ENCODE results near the gene TXNDC11.
A peak's percentile ranks its signal among the peaks of the same experiment; 100 is the strongest.

Gene TXNDC11

GRCh38 chr16:11697319-11697718, 45.3 kb downstream of the TXNDC11 start:
- FAIRE-seq = no peak

DNA sequence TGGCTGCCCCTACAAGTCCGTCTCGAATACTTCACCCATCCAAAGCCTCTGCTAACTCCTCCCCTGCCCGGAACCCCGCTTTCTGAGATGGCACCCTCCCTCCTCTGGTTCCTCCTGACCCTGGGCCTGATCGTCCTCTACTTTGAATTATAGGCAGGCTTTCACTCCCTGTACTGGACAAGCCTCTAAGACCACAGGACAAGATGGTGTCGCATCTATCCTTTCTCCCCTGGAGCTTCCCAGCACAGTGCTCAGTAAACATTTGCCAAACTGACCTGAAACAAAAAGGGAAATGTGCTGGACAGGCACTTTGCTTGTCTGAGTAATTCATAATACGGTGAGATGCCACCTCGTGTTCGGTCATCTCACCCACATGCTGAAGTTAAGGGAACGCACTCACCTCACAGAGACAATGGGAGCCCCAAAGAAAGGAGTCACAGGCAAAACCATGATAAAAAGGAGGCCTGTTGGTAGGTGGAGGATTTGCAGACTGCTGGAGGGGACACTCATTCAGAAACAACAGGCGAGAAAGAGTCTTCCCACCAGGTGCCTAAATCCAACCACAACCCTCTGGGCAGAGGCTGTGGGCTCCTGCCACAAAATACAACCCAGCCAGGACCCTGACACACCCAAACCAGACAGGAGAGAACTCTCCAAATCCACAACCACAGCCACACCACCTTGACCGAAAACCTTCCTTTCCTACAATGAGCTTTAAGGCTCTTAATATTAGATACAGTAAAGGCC, 46.2 kb downstream of the TXNDC11 start:
- no peak for TF ChIP-seq TAF1 (IDR thresholded peaks at IDR 0.05; ENCODE audit: borderline replicate concordance, low read depth, low read length)
- no peak for TF ChIP-seq POLR2AphosphoS5 (IDR thresholded peaks at IDR 0.05; ENCODE audit: low read depth, low read length)
- TF ChIP-seq POLR2A (IDR thresholded peaks at IDR 0.05; ENCODE audit: low read depth, low read length) = no peak
- DNase-seq (ENCODE audit: insufficient read length) (no peak), FAIRE-seq (no peak)

More at GRCh38 chr16:11697319-11697718, 45.3 kb downstream of the TXNDC11 start:
- DNase-seq (ENCODE audit: insufficient read length) = no peak
- TF ChIP-seq POLR2A (IDR thresholded peaks at IDR 0.05; ENCODE audit: low read depth, low read length) (no peak), TAF1 (IDR thresholded peaks at IDR 0.05; ENCODE audit: borderline replicate concordance, low read depth, low read length) (no peak), POLR2AphosphoS5 (IDR thresholded peaks at IDR 0.05; ENCODE audit: low read depth, low read length) (no peak)

GRCh38 chr16:11692651-11693050, 50.0 kb downstream of the TXNDC11 start:
- TF ChIP-seq POLR2A (IDR thresholded peaks at IDR 0.05; ENCODE audit: low read depth, low read length) = no peak
- no peak for TF ChIP-seq POLR2AphosphoS5 (IDR thresholded peaks at IDR 0.05; ENCODE audit: low read depth, low read length)
- TF ChIP-seq TAF1 (IDR thresholded peaks at IDR 0.05; ENCODE audit: borderline replicate concordance, low read depth, low read length) = no peak
- DNase-seq (ENCODE audit: insufficient read length) = no peak
- no peak for FAIRE-seq

- FAIRE-seq = no peak
- DNase-seq (ENCODE audit: insufficient read length) = no peak
- TF ChIP-seq POLR2AphosphoS5 (IDR thresholded peaks at IDR 0.05; ENCODE audit: low read depth, low read length) = no peak
- TF ChIP-seq TAF1 (IDR thresholded peaks at IDR 0.05; ENCODE audit: borderline replicate concordance, low read depth, low read length) = no peak
- TF ChIP-seq POLR2A (IDR thresholded peaks at IDR 0.05; ENCODE audit: low read depth, low read length) = no peak; the same call in 1 of the 2 replicates
These were observed 50.5 kb downstream of the TXNDC11 start for GRCh38 chr16:11692171-11692570.

GRCh38 chr16:11691771-11692170, 50.9 kb downstream of the TXNDC11 start:
- no peak for TF ChIP-seq POLR2A (IDR thresholded peaks at IDR 0.05; ENCODE audit: low read depth, low read length)
- no peak for TF ChIP-seq TAF1 (IDR thresholded peaks at IDR 0.05; ENCODE audit: borderline replicate concordance, low read depth, low read length)
- TF ChIP-seq POLR2AphosphoS5 (IDR thresholded peaks at IDR 0.05; ENCODE audit: low read depth, low read length) = no peak
- DNase-seq (ENCODE audit: insufficient read length) = no peak
- no peak for FAIRE-seq

DNA sequence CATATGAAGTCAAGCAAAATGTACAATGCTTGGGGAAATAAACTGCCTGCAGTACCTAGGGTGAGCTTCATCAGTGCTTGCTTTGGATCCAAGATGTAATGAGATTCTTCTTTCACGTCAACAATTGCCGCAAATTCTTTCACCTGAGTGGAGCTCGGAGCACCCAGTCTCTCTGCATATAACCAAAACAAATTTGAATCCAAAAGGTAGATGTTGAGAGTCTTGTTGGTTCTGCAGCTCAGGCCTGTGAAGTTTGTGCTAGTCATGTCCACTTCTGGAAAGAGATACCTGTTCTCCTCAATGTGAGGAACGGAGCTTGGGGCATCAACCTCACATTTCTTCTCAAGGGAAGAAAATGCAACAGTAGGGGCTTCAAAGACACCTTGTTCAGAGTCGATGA, 51.4 kb downstream of the TXNDC11 start:
- DNase-seq (ENCODE audit: insufficient read length) = no peak
- FAIRE-seq = no peak
- TF ChIP-seq TAF1 (IDR thresholded peaks at IDR 0.05; ENCODE audit: borderline replicate concordance, low read depth, low read length) (no peak), POLR2A (IDR thresholded peaks at IDR 0.05; ENCODE audit: low read depth, low read length) (no peak), POLR2AphosphoS5 (IDR thresholded peaks at IDR 0.05; ENCODE audit: low read depth, low read length) (no peak)

- no peak for DNase-seq (ENCODE audit: insufficient read length)
- peak; percentile 87 for FAIRE-seq
- TF ChIP-seq POLR2A (IDR thresholded peaks at IDR 0.05; ENCODE audit: low read depth, low read length) (no peak), POLR2AphosphoS5 (IDR thresholded peaks at IDR 0.05; ENCODE audit: low read depth, low read length) (no peak), TAF1 (IDR thresholded peaks at IDR 0.05; ENCODE audit: borderline replicate concordance, low read depth, low read length) (no peak)
These were observed 53.4 kb downstream of the TXNDC11 start for GRCh38 chr16:11689031-11689840.

- no peak for FAIRE-seq
- no peak for DNase-seq (ENCODE audit: insufficient read length)
- no peak for TF ChIP-seq TAF1 (IDR thresholded peaks at IDR 0.05; ENCODE audit: borderline replicate concordance, low read depth, low read length)
- TF ChIP-seq POLR2A (IDR thresholded peaks at IDR 0.05; ENCODE audit: low read depth, low read length) = no peak
- no peak for TF ChIP-seq POLR2AphosphoS5 (IDR thresholded peaks at IDR 0.05; ENCODE audit: low read depth, low read length)
These were observed 54.2 kb downstream of the TXNDC11 start for GRCh38 chr16:11688520-11688886.

- no peak for FAIRE-seq
- no peak for DNase-seq (ENCODE audit: insufficient read length)
- TF ChIP-seq TAF1 (IDR thresholded peaks at IDR 0.05; ENCODE audit: borderline replicate concordance, low read depth, low read length) (no peak), POLR2AphosphoS5 (IDR thresholded peaks at IDR 0.05; ENCODE audit: low read depth, low read length) (no peak), POLR2A (IDR thresholded peaks at IDR 0.05; ENCODE audit: low read depth, low read length) (no peak)
These were observed 54.8 kb downstream of the TXNDC11 start for GRCh38 chr16:11687601-11688519.

- DNase-seq (ENCODE audit: insufficient read length) = no peak
- no peak for FAIRE-seq
- TF ChIP-seq TAF1 (IDR thresholded peaks at IDR 0.05; ENCODE audit: borderline replicate concordance, low read depth, low read length) = no peak
- no peak for TF ChIP-seq POLR2AphosphoS5 (IDR thresholded peaks at IDR 0.05; ENCODE audit: low read depth, low read length)
- TF ChIP-seq POLR2A (IDR thresholded peaks at IDR 0.05; ENCODE audit: low read depth, low read length) = no peak
These were observed 55.8 kb downstream of the TXNDC11 start for GRCh38 chr16:11686713-11687380.
